Transverse colon (tissue), 4 donors: ENCODE results near the gene SUGCT.

Experiments used
- EP300 ChIP-seq: sonication (generic); formaldehyde crosslinking; IDR thresholded peaks from one replicate; pipeline ENCODE4 v1.6.1; 2017; ENCODE audit warnings: antibody characterized with exemption, low read depth
- POLR2A ChIP-seq: fragments of 450-650 bp; IDR thresholded peaks from one replicate; pipeline ENCODE4 v1.6.1; 2016; ENCODE audit warnings: antibody characterized with exemption, mild to moderate bottlenecking, moderate library complexity
- POLR2AphosphoS5 ChIP-seq, 3 donors: sonication (generic); formaldehyde crosslinking; IDR thresholded peaks; one replicate each; pipeline ENCODE4 v1.6.1; 2016; ENCODE audit warnings: antibody characterized with exemption in 3 of 3
- TF ChIP-seq, protein P1 (sequence below), 5 experiments: fragments of 200-600 bp in 3 of 5; fragments of 450-650 bp in 2 of 5; sonication (generic) in 3 of 5; IDR thresholded peaks; 1 replicate in 2 of 5; 2 replicates in 3 of 5; pipeline ENCODE4 v1.5.1; 2016 to 2017; ENCODE audit warnings: antibody characterized with exemption in 5 of 5, inconsistent platforms in 3 of 5, mild to moderate bottlenecking in 2 of 5, moderate library complexity in 1 of 5

GRCh38 chr7:40827222-40828085, 692.6 kb downstream of the SUGCT start:
- TF ChIP-seq POLR2A (no peak), POLR2AphosphoS5 (IDR thresholded peaks at IDR 0.05) (no peak), EP300 (no peak)
- TF ChIP-seq, protein P1, sequence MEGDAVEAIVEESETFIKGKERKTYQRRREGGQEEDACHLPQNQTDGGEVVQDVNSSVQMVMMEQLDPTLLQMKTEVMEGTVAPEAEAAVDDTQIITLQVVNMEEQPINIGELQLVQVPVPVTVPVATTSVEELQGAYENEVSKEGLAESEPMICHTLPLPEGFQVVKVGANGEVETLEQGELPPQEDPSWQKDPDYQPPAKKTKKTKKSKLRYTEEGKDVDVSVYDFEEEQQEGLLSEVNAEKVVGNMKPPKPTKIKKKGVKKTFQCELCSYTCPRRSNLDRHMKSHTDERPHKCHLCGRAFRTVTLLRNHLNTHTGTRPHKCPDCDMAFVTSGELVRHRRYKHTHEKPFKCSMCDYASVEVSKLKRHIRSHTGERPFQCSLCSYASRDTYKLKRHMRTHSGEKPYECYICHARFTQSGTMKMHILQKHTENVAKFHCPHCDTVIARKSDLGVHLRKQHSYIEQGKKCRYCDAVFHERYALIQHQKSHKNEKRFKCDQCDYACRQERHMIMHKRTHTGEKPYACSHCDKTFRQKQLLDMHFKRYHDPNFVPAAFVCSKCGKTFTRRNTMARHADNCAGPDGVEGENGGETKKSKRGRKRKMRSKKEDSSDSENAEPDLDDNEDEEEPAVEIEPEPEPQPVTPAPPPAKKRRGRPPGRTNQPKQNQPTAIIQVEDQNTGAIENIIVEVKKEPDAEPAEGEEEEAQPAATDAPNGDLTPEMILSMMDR (IDR thresholded peaks at IDR 0.05): no peak
